ENCODE measurements around the gene ACAA1.

The ACAA1 gene

GRCh38 chr3:38121451-38121831 is 15.5 kb downstream of the ACAA1 start:
- no CpG with 5 or more reads among the region's 9 CpGs for WGBS (ENCODE audit: extremely low coverage, insufficient coverage, low lambda C conversion rate)
- H3K79me1 ChIP-seq (ENCODE audit: low read length) = no peaks in the 10 kb centered on the region
- no peak overlapping the region for H3K9ac ChIP-seq (ENCODE audit: low read length)
- no peak overlapping the region for H3K27ac ChIP-seq (ENCODE audit: low read depth, low read length)
- no peaks in the 10 kb centered on the region for H3K27me3 ChIP-seq (ENCODE audit: insufficient read depth, low read length, poor library complexity)
- peaks cover 9% of the 10 kb centered on the region for H3K36me3 ChIP-seq (ENCODE audit: control insufficient read depth, insufficient read depth, low read length)
- no peak overlapping the region for H2BK120ac ChIP-seq (ENCODE audit: low read depth, low read length)
- no peak overlapping the region for H3K4ac ChIP-seq (ENCODE audit: low read depth, low read length)
- DNase-seq = no peak
- no peak overlapping the region for H4K8ac ChIP-seq (ENCODE audit: low read depth, low read length)
- H3K18ac ChIP-seq (ENCODE audit: low read length) = no peak overlapping the region
- H3K79me2 ChIP-seq (ENCODE audit: control insufficient read depth, insufficient read depth, low read length) = no peaks in the 10 kb centered on the region
- H3K4me3 ChIP-seq (ENCODE audit: low read length) = no peak overlapping the region
- H3K4me2 ChIP-seq (ENCODE audit: low read length) = no peak overlapping the region
- no peak overlapping the region for H4K5ac ChIP-seq (ENCODE audit: low read length)
- no peak overlapping the region for H2AK5ac ChIP-seq (ENCODE audit: low read length)
- H2BK5ac ChIP-seq (ENCODE audit: low read length) = no peak overlapping the region
- H2BK15ac ChIP-seq (replicated peaks; ENCODE audit: low read depth) = no peak overlapping the region
- H3K56ac ChIP-seq (ENCODE audit: low read length) = no peak overlapping the region
- no peak overlapping the region for H3K23ac ChIP-seq (ENCODE audit: low read length)
- no peaks in the 10 kb centered on the region for H3K4me1 ChIP-seq (ENCODE audit: control insufficient read depth, low read depth, low read length)

- Histone ChIP-seq H2BK15ac (replicated peaks; ENCODE audit: low read depth) (no peak overlapping the region), H3K79me1 (ENCODE audit: low read length) (no peaks in the 10 kb centered on the region), H3K27me3 (ENCODE audit: insufficient read depth, low read length, poor library complexity) (no peaks in the 10 kb centered on the region), H3K56ac (ENCODE audit: low read length) (no peak overlapping the region), H3K4me1 (ENCODE audit: control insufficient read depth, low read depth, low read length) (no peaks in the 10 kb centered on the region), H3K9ac (ENCODE audit: low read length) (no peak overlapping the region), H2AK5ac (ENCODE audit: low read length) (no peak overlapping the region), H4K8ac (ENCODE audit: low read depth, low read length) (no peak overlapping the region), H2BK120ac (ENCODE audit: low read depth, low read length) (no peak overlapping the region), H3K4me3 (ENCODE audit: low read length) (no peak overlapping the region), H4K5ac (ENCODE audit: low read length) (no peak overlapping the region), H3K23ac (ENCODE audit: low read length) (no peak overlapping the region), H3K4me2 (ENCODE audit: low read length) (no peak overlapping the region), H3K36me3 (ENCODE audit: control insufficient read depth, insufficient read depth, low read length) (peaks cover 3% of the 10 kb centered on the region), H3K18ac (ENCODE audit: low read length) (no peak overlapping the region), H2BK5ac (ENCODE audit: low read length) (no peak overlapping the region), H3K4ac (ENCODE audit: low read depth, low read length) (no peak overlapping the region), H3K79me2 (ENCODE audit: control insufficient read depth, insufficient read depth, low read length) (no peaks in the 10 kb centered on the region), H3K27ac (ENCODE audit: low read depth, low read length) (no peak overlapping the region)
- DNase-seq = no peak
- WGBS (ENCODE audit: extremely low coverage, insufficient coverage, low lambda C conversion rate) = no CpG with 5 or more reads among the region's 11 CpGs
Observed at GRCh38 chr3:38120693-38121450, 16.1 kb downstream of the ACAA1 start.

- H3K56ac ChIP-seq (ENCODE audit: low read length) = no peak overlapping the region
- H2BK5ac ChIP-seq (ENCODE audit: low read length) = no peak overlapping the region
- H3K18ac ChIP-seq (ENCODE audit: low read length) = no peak overlapping the region
- no peak overlapping the region for H3K4me3 ChIP-seq (ENCODE audit: low read length)
- H4K5ac ChIP-seq (ENCODE audit: low read length) = no peak overlapping the region
- H3K4me1 ChIP-seq (ENCODE audit: control insufficient read depth, low read depth, low read length) = no peaks in the 10 kb centered on the region
- DNase-seq = no peak
- H3K4me2 ChIP-seq (ENCODE audit: low read length) = no peak overlapping the region
- H2BK120ac ChIP-seq (ENCODE audit: low read depth, low read length) = no peak overlapping the region
- no peaks in the 10 kb centered on the region for H3K79me1 ChIP-seq (ENCODE audit: low read length)
- H3K9ac ChIP-seq (ENCODE audit: low read length) = no peak overlapping the region
- H3K79me2 ChIP-seq (ENCODE audit: control insufficient read depth, insufficient read depth, low read length) = no peaks in the 10 kb centered on the region
- no peak overlapping the region for H2BK15ac ChIP-seq (replicated peaks; ENCODE audit: low read depth)
- no peak overlapping the region for H4K8ac ChIP-seq (ENCODE audit: low read depth, low read length)
- H3K36me3 ChIP-seq (ENCODE audit: control insufficient read depth, insufficient read depth, low read length) = peaks cover 3% of the 10 kb centered on the region
- no CpG with 5 or more reads among the region's 7 CpGs for WGBS (ENCODE audit: extremely low coverage, insufficient coverage, low lambda C conversion rate)
- no peak overlapping the region for H3K27ac ChIP-seq (ENCODE audit: low read depth, low read length)
- H3K23ac ChIP-seq (ENCODE audit: low read length) = no peak overlapping the region
- H3K27me3 ChIP-seq (ENCODE audit: insufficient read depth, low read length, poor library complexity) = no peaks in the 10 kb centered on the region
- H2AK5ac ChIP-seq (ENCODE audit: low read length) = no peak overlapping the region
- H3K4ac ChIP-seq (ENCODE audit: low read depth, low read length) = no peak overlapping the region
Observed at GRCh38 chr3:38119821-38120692, 16.9 kb downstream of the ACAA1 start.

DNA sequence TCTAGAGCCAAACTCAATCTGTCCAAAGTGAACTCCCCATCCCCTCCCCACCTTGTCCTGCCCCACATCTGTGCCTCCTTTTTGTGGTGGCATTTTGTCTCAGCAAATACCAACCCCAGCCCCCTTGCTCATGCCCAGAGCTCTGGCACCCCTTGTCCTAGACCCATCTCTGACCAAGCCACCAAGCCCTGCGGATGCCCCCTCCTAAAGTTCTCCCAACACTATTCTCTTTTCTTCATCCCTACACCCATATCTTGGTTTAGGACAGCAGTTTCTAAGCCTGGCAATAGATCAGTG is 17.7 kb downstream of the ACAA1 start:
- Histone ChIP-seq H3K79me1 (ENCODE audit: low read length) (no peaks in the 10 kb centered on the region), H4K8ac (ENCODE audit: low read depth, low read length) (no peak overlapping the region), H3K4me1 (ENCODE audit: control insufficient read depth, low read depth, low read length) (no peaks in the 10 kb centered on the region), H3K36me3 (ENCODE audit: control insufficient read depth, insufficient read depth, low read length) (peaks cover 3% of the 10 kb centered on the region), H2BK120ac (ENCODE audit: low read depth, low read length) (no peak overlapping the region), H3K27me3 (ENCODE audit: insufficient read depth, low read length, poor library complexity) (no peaks in the 10 kb centered on the region), H3K9ac (ENCODE audit: low read length) (no peak overlapping the region), H4K5ac (ENCODE audit: low read length) (no peak overlapping the region), H2BK5ac (ENCODE audit: low read length) (no peak overlapping the region), H3K27ac (ENCODE audit: low read depth, low read length) (no peak overlapping the region), H3K56ac (ENCODE audit: low read length) (no peak overlapping the region), H2BK15ac (replicated peaks; ENCODE audit: low read depth) (no peak overlapping the region), H3K79me2 (ENCODE audit: control insufficient read depth, insufficient read depth, low read length) (no peaks in the 10 kb centered on the region), H3K4ac (ENCODE audit: low read depth, low read length) (no peak overlapping the region), H3K4me2 (ENCODE audit: low read length) (no peak overlapping the region), H3K4me3 (ENCODE audit: low read length) (no peak overlapping the region), H3K18ac (ENCODE audit: low read length) (no peak overlapping the region), H2AK5ac (ENCODE audit: low read length) (no peak overlapping the region), H3K23ac (ENCODE audit: low read length) (no peak overlapping the region)
- DNase-seq = no peak
- no CpG with 5 or more reads among the region's 1 CpG for WGBS (ENCODE audit: extremely low coverage, insufficient coverage, low lambda C conversion rate)

GRCh38 chr3:38118421-38119247 is 18.3 kb downstream of the ACAA1 start:
- H3K27me3 ChIP-seq (ENCODE audit: insufficient read depth, low read length, poor library complexity) = no peaks in the 10 kb centered on the region
- H3K79me1 ChIP-seq (ENCODE audit: low read length) = no peaks in the 10 kb centered on the region
- H3K27ac ChIP-seq (ENCODE audit: low read depth, low read length) = no peak overlapping the region
- no peak overlapping the region for H3K9ac ChIP-seq (ENCODE audit: low read length)
- no peak overlapping the region for H3K56ac ChIP-seq (ENCODE audit: low read length)
- no peak overlapping the region for H3K23ac ChIP-seq (ENCODE audit: low read length)
- H2BK120ac ChIP-seq (ENCODE audit: low read depth, low read length) = no peak overlapping the region
- H3K79me2 ChIP-seq (ENCODE audit: control insufficient read depth, insufficient read depth, low read length) = no peaks in the 10 kb centered on the region
- no peak overlapping the region for H4K5ac ChIP-seq (ENCODE audit: low read length)
- H4K8ac ChIP-seq (ENCODE audit: low read depth, low read length) = no peak overlapping the region
- no peak overlapping the region for H2BK5ac ChIP-seq (ENCODE audit: low read length)
- no peak overlapping the region for H2AK5ac ChIP-seq (ENCODE audit: low read length)
- peaks cover 3% of the 10 kb centered on the region for H3K36me3 ChIP-seq (ENCODE audit: control insufficient read depth, insufficient read depth, low read length)
- no peaks in the 10 kb centered on the region for H3K4me1 ChIP-seq (ENCODE audit: control insufficient read depth, low read depth, low read length)
- H2BK15ac ChIP-seq (replicated peaks; ENCODE audit: low read depth) = no peak overlapping the region
- H3K18ac ChIP-seq (ENCODE audit: low read length) = no peak overlapping the region
- H3K4ac ChIP-seq (ENCODE audit: low read depth, low read length) = no peak overlapping the region
- WGBS (ENCODE audit: extremely low coverage, insufficient coverage, low lambda C conversion rate) = no CpG with 5 or more reads among the region's 13 CpGs
- no peak overlapping the region for H3K4me2 ChIP-seq (ENCODE audit: low read length)
- no peak for DNase-seq
- H3K4me3 ChIP-seq (ENCODE audit: low read length) = no peak overlapping the region
